RWPE1 (cell line): Measurements from ENCODE around the gene IGLON5.

Source experiments
- CTCF ChIA-PET: fragments of 350-600 bp; sonication (Branson Sonifier 250); formaldehyde crosslinking; extraction: SDS; loops from one replicate; lab custom pipeline; 2021; lab: Yijun Ruan, JAX
- POLR2A ChIA-PET: fragments of 400-600 bp; formaldehyde crosslinking; extraction: SDS; loops from one replicate; lab custom pipeline; 2020; ENCODE audit warnings: antibody characterized with exemption; ENCODE audit not compliant: low non-redundant PET; lab: Yijun Ruan, JAX
- DNase-seq: peaks from one replicate; pipeline ENCODE4 v3.0.0; 2012; ENCODE audit warnings: low spot score
- H3K27ac ChIP-seq: fragments of 450-650 bp; 2 replicates; pipeline ENCODE4 v1.5.1; 2017
- TF ChIP-seq, protein P1 (sequence below): fragments of 450-650 bp; conservative IDR thresholded peaks from 2 replicates; pipeline ENCODE4 v1.5.1; 2017; ENCODE audit warnings: low read depth, mild to moderate bottlenecking

IGLON5 gene

DNA sequence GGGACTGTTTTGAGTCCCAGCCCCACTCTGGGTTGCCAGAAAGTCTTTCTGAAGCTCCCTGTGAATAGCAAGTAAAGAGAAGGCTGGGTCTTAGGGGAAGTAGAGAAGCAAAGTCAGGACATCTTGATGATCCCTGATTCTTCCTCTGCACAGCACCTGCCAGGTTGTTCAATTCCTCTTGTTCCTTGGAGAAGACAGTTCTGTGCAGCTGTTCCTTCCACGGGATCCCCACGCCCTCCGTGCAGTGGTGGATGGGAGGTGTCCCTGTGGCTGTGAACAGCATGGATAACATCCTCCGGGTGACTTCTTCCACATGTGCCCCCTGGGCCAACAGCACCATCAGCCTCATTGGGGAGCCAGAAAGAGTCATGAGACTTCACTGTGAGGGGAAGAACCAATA is 29.1 kb upstream of the IGLON5 start:
- H3K27ac ChIP-seq: no peak overlapping the region
- TF ChIP-seq, protein P1, sequence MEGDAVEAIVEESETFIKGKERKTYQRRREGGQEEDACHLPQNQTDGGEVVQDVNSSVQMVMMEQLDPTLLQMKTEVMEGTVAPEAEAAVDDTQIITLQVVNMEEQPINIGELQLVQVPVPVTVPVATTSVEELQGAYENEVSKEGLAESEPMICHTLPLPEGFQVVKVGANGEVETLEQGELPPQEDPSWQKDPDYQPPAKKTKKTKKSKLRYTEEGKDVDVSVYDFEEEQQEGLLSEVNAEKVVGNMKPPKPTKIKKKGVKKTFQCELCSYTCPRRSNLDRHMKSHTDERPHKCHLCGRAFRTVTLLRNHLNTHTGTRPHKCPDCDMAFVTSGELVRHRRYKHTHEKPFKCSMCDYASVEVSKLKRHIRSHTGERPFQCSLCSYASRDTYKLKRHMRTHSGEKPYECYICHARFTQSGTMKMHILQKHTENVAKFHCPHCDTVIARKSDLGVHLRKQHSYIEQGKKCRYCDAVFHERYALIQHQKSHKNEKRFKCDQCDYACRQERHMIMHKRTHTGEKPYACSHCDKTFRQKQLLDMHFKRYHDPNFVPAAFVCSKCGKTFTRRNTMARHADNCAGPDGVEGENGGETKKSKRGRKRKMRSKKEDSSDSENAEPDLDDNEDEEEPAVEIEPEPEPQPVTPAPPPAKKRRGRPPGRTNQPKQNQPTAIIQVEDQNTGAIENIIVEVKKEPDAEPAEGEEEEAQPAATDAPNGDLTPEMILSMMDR: no peak
- ChIA-PET POLR2A (no interaction called here), CTCF (interaction anchor here (0.6 to 0.7 kb wide), 2 partner anchors 326 to 360 kb away, joined by 3 read pairs; no protein-coding TSS in a partner anchor)
- no peak for DNase-seq

DNA sequence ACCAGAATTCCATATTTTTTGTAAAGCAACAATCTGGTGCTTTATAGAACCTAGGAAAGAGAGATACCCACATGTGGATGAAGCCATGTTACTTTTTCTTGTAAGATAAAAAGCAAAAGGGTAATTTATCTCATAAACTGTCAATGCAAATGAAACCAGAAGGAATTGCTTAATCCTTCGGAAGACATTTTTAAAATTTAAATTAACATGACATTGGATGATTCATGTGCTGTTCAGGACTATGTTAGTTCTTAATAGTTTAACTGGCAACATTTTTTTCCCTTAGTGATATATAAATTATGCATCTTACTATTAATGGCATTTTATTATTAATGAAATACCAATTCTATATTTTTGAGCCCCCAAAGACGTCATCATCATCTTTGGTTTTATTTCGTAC is 25.8 kb upstream of the IGLON5 start:
- no peak for DNase-seq
- TF ChIP-seq, protein P1: no peak
- H3K27ac ChIP-seq: no peak overlapping the region
- CTCF ChIA-PET: no interaction called here
- POLR2A ChIA-PET: no interaction called here

DNA sequence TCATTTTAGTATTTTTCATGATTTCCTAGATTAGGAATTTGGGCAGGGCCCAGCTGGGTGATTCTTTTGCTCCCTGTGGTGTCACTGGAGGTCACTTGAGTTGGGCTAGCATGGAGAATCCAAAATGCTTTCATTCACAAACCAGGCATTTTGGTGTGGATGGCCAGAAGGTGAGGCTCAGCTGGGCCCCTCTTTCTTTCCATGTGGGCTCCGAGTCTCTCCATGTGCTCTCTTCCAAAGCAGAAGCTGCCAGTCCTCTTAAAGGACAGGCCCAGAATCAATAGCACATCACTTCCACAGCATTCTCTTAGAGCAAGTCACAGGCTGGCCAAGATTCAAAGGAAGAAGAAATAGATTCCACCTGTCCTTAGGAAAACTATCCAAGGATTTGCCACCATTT is 21.8 kb upstream of the IGLON5 start:
- ChIA-PET POLR2A (no interaction called here), CTCF (no interaction called here)
- TF ChIP-seq, protein P1: no peak
- DNase-seq: no peak
- no peak overlapping the region for H3K27ac ChIP-seq

DNA sequence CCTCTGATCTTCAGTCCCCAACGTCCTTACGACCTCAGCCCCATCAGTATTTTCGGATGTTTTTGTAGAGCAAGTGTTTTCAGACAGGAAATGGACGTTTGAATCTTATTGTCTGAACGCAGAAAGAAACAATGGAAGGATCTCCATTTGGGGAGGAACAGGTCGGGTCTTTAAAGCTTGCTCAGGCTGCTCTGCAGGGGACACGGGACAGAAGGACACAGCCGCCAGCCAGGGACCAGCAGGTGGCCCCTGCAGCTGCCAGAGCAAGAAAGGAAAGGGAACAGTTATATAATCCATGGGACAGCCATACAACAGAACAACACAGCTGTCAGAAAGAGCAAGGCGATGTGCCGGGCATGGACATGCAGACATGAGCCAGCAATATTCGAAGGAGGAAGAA is 18.5 kb upstream of the IGLON5 start:
- TF ChIP-seq, protein P1: no peak
- ChIA-PET CTCF (no interaction called here), POLR2A (no interaction called here)
- DNase-seq: no peak
- H3K27ac ChIP-seq: no peak overlapping the region

DNA sequence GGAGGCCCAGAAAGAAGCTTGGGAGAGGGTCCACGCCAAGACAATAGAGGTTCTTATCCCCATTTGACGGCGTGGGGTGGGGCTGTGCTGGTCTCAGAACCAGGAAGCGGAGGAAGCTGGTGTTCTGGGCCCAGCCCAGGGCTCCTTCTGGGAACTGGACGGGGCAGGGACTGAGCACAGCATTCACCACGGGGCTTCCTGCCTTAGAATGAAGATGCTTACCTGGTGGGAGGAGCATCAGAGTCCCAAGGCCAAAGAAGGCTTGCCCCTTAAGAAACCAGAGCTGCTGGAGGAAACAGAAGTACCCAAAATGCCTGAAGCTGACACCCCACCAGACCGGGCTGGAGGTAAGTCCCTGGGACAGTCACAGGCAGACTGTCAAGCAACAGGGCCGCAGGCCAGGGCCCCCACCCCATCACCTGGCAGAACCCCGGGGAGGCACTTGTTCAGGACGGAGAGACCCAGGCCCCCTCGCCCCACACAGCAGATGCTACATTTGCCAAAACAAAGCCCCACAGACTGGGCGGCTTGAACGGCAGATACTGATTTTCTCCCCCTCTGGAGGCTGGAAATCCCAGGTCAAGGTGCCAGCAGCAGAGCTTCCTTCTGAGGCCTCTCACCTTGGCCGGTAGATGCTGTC is 17.8 kb upstream of the IGLON5 start:
- no peak overlapping the region for H3K27ac ChIP-seq
- no peak for DNase-seq
- POLR2A ChIA-PET: no interaction called here
- TF ChIP-seq, protein P1: no peak
- CTCF ChIA-PET: interaction anchor here (0.7 kb wide), 1 partner anchor 510 kb away, joined by 3 read pairs; no protein-coding TSS in a partner anchor

DNA sequence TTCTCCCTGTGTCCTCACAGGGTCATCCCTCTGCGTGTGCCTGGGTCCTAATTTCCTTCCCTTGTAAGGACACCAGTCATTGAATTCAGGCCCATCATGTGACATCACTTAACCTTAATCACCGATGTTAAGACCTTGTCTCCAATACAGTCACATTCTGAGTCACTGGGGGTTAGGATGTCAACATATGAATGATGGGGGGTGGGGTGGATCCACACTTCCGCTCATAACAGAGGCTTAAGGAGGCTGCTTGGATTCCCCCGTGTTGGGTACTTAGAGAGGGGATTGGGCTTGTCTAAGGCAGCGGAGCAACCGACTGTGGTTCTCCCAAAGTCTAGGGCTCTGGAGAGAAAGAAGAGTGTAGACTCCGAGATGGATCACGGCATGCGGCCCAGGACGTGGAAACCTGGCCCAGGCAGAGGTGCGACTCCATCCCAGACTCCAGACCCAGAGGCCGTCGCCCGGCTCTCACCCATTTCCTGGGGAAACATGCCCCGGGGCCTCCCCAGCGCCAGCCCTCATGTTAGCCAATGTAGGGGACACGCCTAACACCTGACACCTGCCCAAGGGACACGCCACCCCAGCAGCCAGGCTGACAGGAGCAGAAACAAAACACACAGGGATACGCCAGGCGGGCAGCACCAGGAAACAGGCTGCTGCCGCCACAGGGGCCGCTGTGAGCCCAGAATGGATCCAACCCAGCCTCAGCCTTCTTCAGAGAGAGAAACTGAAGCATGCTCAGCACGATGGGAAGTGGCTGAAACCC is 17.1 kb upstream of the IGLON5 start:
- H3K27ac ChIP-seq: no peak overlapping the region
- POLR2A ChIA-PET: no interaction called here
- DNase-seq: no peak
- TF ChIP-seq, protein P1: no peak
- CTCF ChIA-PET: interaction anchor here (0.6 to 0.7 kb wide), 2 partner anchors 15 to 511 kb away, joined by 3 to 5 read pairs; no protein-coding TSS in a partner anchor
